GM23248 (cell line): ENCODE data around the gene SPACA1. TPM values are rescaled to one million over a fixed set of nuclear protein-coding genes. Genes with fewer than 3 reads are reported as not detected.
A peak's percentile ranks its signal among the peaks of the same experiment; 100 is the strongest.

ENCODE experiments used
- DNase-seq: peaks from one replicate; pipeline ENCODE4 v3.0.0-alpha.2; 2015
- H2AFZ ChIP-seq: fragments of 200-600 bp; sonication (generic); 2 replicates; pipeline ENCODE4 v1.6.1; 2016; ENCODE audit warnings: antibody characterized with exemption
- H3F3A ChIP-seq: fragments of 200-600 bp; sonication (generic); 2 replicates; pipeline ENCODE4 v1.6.1; 2016; ENCODE audit warnings: mild to moderate bottlenecking, antibody characterized with exemption, mixed run types; ENCODE audit not compliant: insufficient read depth
- H3K27ac ChIP-seq: fragments of 200-600 bp; sonication (generic); 2 replicates; pipeline ENCODE4 v1.5.1; 2016; ENCODE audit warnings: mild to moderate bottlenecking
- H3K27me3 ChIP-seq: fragments of 200-600 bp; sonication (generic); replicated peaks from 2 replicates; pipeline ENCODE4 v1.6.1; 2016; ENCODE audit warnings: mild to moderate bottlenecking; ENCODE audit not compliant: insufficient read depth
- H3K36me3 ChIP-seq: fragments of 200-600 bp; sonication (generic); 2 replicates; pipeline ENCODE4 v1.6.1; 2016; ENCODE audit warnings: low read depth, mild to moderate bottlenecking
- H3K4me1 ChIP-seq: fragments of 200-600 bp; sonication (generic); 2 replicates; pipeline ENCODE4 v1.6.1; 2016; ENCODE audit warnings: mild to moderate bottlenecking; ENCODE audit not compliant: insufficient read depth
- H3K4me2 ChIP-seq: fragments of 200-600 bp; sonication (generic); one replicate; pipeline ENCODE4 v1.6.1; 2016; ENCODE audit warnings: mild to moderate bottlenecking; ENCODE audit not compliant: unreplicated experiment
- H3K4me3 ChIP-seq: fragments of 200-600 bp; sonication (generic); 2 replicates; pipeline ENCODE4 v1.5.1; 2016; ENCODE audit warnings: mild to moderate bottlenecking
- H3K79me2 ChIP-seq: fragments of 200-600 bp; sonication (generic); 2 replicates; pipeline ENCODE4 v1.6.1; 2016; ENCODE audit warnings: mild to moderate bottlenecking; ENCODE audit not compliant: insufficient read depth
- H3K9ac ChIP-seq: fragments of 200-600 bp; sonication (generic); 2 replicates; pipeline ENCODE4 v1.6.1; 2016; ENCODE audit warnings: mild to moderate bottlenecking
- H3K9me2 ChIP-seq: fragments of 200-600 bp; sonication (generic); 2 replicates; pipeline ENCODE4 v1.6.1; 2016; ENCODE audit warnings: mixed run types, mild to moderate bottlenecking, moderate library complexity; ENCODE audit not compliant: insufficient read depth
- H3K9me3 ChIP-seq: fragments of 200-600 bp; sonication (generic); one replicate; pipeline ENCODE4 v1.6.1; 2017; ENCODE audit warnings: low read depth
- H4K20me1 ChIP-seq: fragments of 200-600 bp; sonication (generic); 2 replicates; pipeline ENCODE4 v1.6.0; 2016; ENCODE audit not compliant: insufficient read depth
- EZH2 ChIP-seq: fragments of 200-600 bp; sonication (generic); IDR thresholded peaks from 2 replicates; pipeline ENCODE4 v1.6.1; 2018; ENCODE audit warnings: antibody characterized with exemption, mild to moderate bottlenecking; ENCODE audit not compliant: insufficient read depth, poor library complexity, severe bottlenecking
- EZH2phosphoT487 ChIP-seq: fragments of 200-600 bp; sonication (generic); IDR thresholded peaks from 2 replicates; pipeline ENCODE4 v1.6.1; 2018; ENCODE audit warnings: antibody characterized with exemption, moderate library complexity, mild to moderate bottlenecking, low read depth; ENCODE audit not compliant: insufficient read depth
- WGBS, 2 experiments: methylation state at CpG; one replicate each; pipeline ENCODE4 v1.1.6; 2015 to 2017; ENCODE audit warnings: low lambda C conversion rate in 2 of 2, low coverage in 1 of 2; ENCODE audit errors: missing lambda C conversion rate in 2 of 2; 5-methylcytosine and 5-hydroxymethylcytosine counted together
- in situ Hi-C: fragments of 300-500 bp; cut with MboI; formaldehyde crosslinking; loops from 2 replicates; pipeline ENCODE4 v1.15.0; 2020
- polyA plus RNA-seq: library from polyadenylated mRNA; unstranded; fragments of >200 nt; fragmentation: Nextera tagmentation; extraction: Ambion mirVana; gene quantifications from 2 replicates; pipeline ENCODE4 v1.2.1, GENCODE V29; 2016
- total RNA-seq: library from RNA; depleted of rRNA; stranded (reverse); fragments of >200 nt; shearing (Covaris generic); gene quantifications from 2 replicates; pipeline ENCODE4 v1.2.3, GENCODE V29; 2014

Gene SPACA1
- total and polyA plus RNA-seq, 2 experiments from 2014 or later = not detected

- Histone ChIP-seq H3K9ac (no peak overlapping the region), H3K79me2 (no peaks in the 10 kb centered on the region), H3K36me3 (no peaks in the 10 kb centered on the region), H3K4me1 (no peaks in the 10 kb centered on the region), H3K27me3 (no peaks in the 10 kb centered on the region), H3K9me3 (no peaks in the 10 kb centered on the region), H3K27ac (no peak overlapping the region), H3F3A (no peaks in the 10 kb centered on the region), H2AFZ (no peak overlapping the region), H3K4me2 (no peak overlapping the region), H3K9me2 (no peaks in the 10 kb centered on the region), H4K20me1 (no peaks in the 10 kb centered on the region), H3K4me3 (no peak overlapping the region)
- in situ Hi-C loops = no loop called here
- DNase-seq = peak; percentile 8
- 45 to 48% methylated on average over 4 of the region's 4 CpGs for WGBS, 2 experiments
- TF ChIP-seq EZH2phosphoT487 (no peak), EZH2 (no peak)
Measured at GRCh38 chr6:88008411-88008810, 39.2 kb upstream of the SPACA1 start.

GRCh38 chr6:88008831-88009231 is 38.8 kb upstream of the SPACA1 start:
- Histone ChIP-seq H3K9me3 (no peaks in the 10 kb centered on the region), H3K9me2 (no peaks in the 10 kb centered on the region), H2AFZ (no peak overlapping the region), H3K27ac (no peak overlapping the region), H3K4me1 (no peaks in the 10 kb centered on the region), H4K20me1 (no peaks in the 10 kb centered on the region), H3F3A (no peaks in the 10 kb centered on the region), H3K4me3 (no peak overlapping the region), H3K36me3 (no peaks in the 10 kb centered on the region), H3K79me2 (no peaks in the 10 kb centered on the region), H3K4me2 (no peak overlapping the region), H3K27me3 (no peaks in the 10 kb centered on the region), H3K9ac (no peak overlapping the region)
- no peak for TF ChIP-seq EZH2phosphoT487
- no peak for TF ChIP-seq EZH2
- WGBS, 2 experiments = 21 to 25% methylated on average over 2 of the region's 2 CpGs
- in situ Hi-C loops = no loop called here
- DNase-seq = peak; percentile 29

GRCh38 chr6:88013015-88013414 is 34.6 kb upstream of the SPACA1 start:
- Histone ChIP-seq H3K79me2 (no peaks in the 10 kb centered on the region), H3K4me3 (no peak overlapping the region)

GRCh38 chr6:88013554-88013953 is 34.1 kb upstream of the SPACA1 start:
- H3K9ac ChIP-seq = no peak overlapping the region
- no peak overlapping the region; the same call in 1 of the 2 replicates for H2AFZ ChIP-seq
- peaks cover 4% of the 10 kb centered on the region; the same call in 1 of the 2 replicates for H3K9me2 ChIP-seq
- H4K20me1 ChIP-seq = no peaks in the 10 kb centered on the region
- no peaks in the 10 kb centered on the region for H3K36me3 ChIP-seq
- H3K4me3 ChIP-seq = no peak overlapping the region
- no peak overlapping the region for H3K27ac ChIP-seq
- no peaks in the 10 kb centered on the region for H3K79me2 ChIP-seq
- in situ Hi-C loops = no loop called here
- TF ChIP-seq EZH2phosphoT487 (no peak), EZH2 (no peak)
- no peak overlapping the region for H3K4me2 ChIP-seq
- H3K27me3 ChIP-seq = no peaks in the 10 kb centered on the region
- H3F3A ChIP-seq = no peaks in the 10 kb centered on the region
- H3K4me1 ChIP-seq = no peaks in the 10 kb centered on the region
- DNase-seq = peak; percentile 8
- WGBS, 2 experiments = 64 to 66% methylated on average over 2 of the region's 2 CpGs
- no peaks in the 10 kb centered on the region for H3K9me3 ChIP-seq

More at GRCh38 chr6:88013015-88013414, 34.6 kb upstream of the SPACA1 start:
- Histone ChIP-seq H3K4me1 (no peaks in the 10 kb centered on the region), H3K27me3 (no peaks in the 10 kb centered on the region), H3K36me3 (no peaks in the 10 kb centered on the region), H3K9ac (no peak overlapping the region), H4K20me1 (no peaks in the 10 kb centered on the region), H3K27ac (no peak overlapping the region), H3K4me2 (peak overlapping the region; percentile 20), H2AFZ (peak overlapping the region; percentile 45; the same call in 1 of the 2 replicates), H3K9me2 (peaks cover 3% of the 10 kb centered on the region; the same call in 1 of the 2 replicates), H3F3A (no peaks in the 10 kb centered on the region), H3K9me3 (no peaks in the 10 kb centered on the region)
- no peak for DNase-seq
- 22 to 23% methylated on average over 3 of the region's 3 CpGs for WGBS, 2 experiments
- TF ChIP-seq EZH2 (no peak), EZH2phosphoT487 (no peak)
- in situ Hi-C loops = no loop called here

- H3K9me3 ChIP-seq = no peaks in the 10 kb centered on the region
- H3F3A ChIP-seq = no peaks in the 10 kb centered on the region
- H3K9ac ChIP-seq = no peak overlapping the region
- H3K27ac ChIP-seq = no peak overlapping the region
- in situ Hi-C loops = no loop called here
- H3K9me2 ChIP-seq = peaks cover 4% of the 10 kb centered on the region; the same call in 1 of the 2 replicates
- no peak overlapping the region for H2AFZ ChIP-seq
- DNase-seq = no peak
- TF ChIP-seq EZH2phosphoT487 = no peak
- no peak for TF ChIP-seq EZH2
- no peaks in the 10 kb centered on the region for H3K36me3 ChIP-seq
- H3K79me2 ChIP-seq = no peaks in the 10 kb centered on the region
- WGBS, 2 experiments = 10 to 11% methylated on average over 6 of the region's 6 CpGs
- no peaks in the 10 kb centered on the region for H3K4me1 ChIP-seq
- no peaks in the 10 kb centered on the region for H3K27me3 ChIP-seq
- H4K20me1 ChIP-seq = no peaks in the 10 kb centered on the region
- no peak overlapping the region for H3K4me3 ChIP-seq
- no peak overlapping the region for H3K4me2 ChIP-seq
Measured at GRCh38 chr6:88020439-88020838, 27.2 kb upstream of the SPACA1 start.
